ENCODE measurements around the gene HGF. TPM values are rescaled to one million over a fixed set of nuclear protein-coding genes. Genes with fewer than 3 reads are reported as not detected.

The HGF gene
- total RNA-seq, 2 donors from 2014 or later: not detected

GRCh38 chr7:81761821-81762220 lies 8.0 kb downstream of the HGF start:
- no peak for DNase-seq

DNA sequence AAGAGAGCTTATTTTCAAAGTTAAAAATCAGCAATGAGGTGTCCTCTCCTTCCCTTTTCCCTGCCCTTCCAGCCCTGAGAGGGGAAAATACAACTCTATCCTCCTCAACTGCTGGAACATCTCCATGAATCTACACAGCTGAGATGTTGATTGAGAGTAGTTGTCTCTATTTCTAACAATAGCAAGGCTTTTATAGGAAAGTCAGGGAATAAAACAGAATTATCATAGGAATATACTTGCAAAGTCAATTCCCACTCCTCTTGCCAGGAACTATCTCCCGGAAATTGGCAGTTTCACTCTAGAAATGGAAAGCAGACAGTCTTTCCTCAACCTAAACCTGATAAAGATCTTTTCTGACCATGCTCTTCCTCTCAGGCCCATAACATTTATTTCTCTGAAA lies 8.8 kb downstream of the HGF start:
- H3K4me1 Mint-ChIP-seq (ENCODE audit: low read depth): no peaks in the 10 kb centered on the region
- ATAC-seq (replicated peaks in 1 of 2) (no peak), DNase-seq (no peak)

More at GRCh38 chr7:81761821-81762220, 8.0 kb downstream of the HGF start:
- no peak for ATAC-seq (replicated peaks in 1 of 2)
- Mint-ChIP-seq H3K27me3 (ENCODE audit: low read depth) (no peaks in the 10 kb centered on the region), H3K4me1 (ENCODE audit: low read depth) (no peaks in the 10 kb centered on the region), H3K27ac (no peak overlapping the region), H3K4me3 (no peak overlapping the region), H3K36me3 (ENCODE audit: insufficient read depth in 2 of 2) (no peaks in the 10 kb centered on the region), H3K9me3 (peaks cover 1% of the 10 kb centered on the region in 2 donors)

GRCh38 chr7:81754918-81755696 lies 14.7 kb downstream of the HGF start:
- H3K9me3 Mint-ChIP-seq: no peaks in the 10 kb centered on the region
- no peak for DNase-seq
- H3K4me1 Mint-ChIP-seq (ENCODE audit: low read depth): no peaks in the 10 kb centered on the region
- no peak overlapping the region for H3K27ac Mint-ChIP-seq
- no peaks in the 10 kb centered on the region for H3K27me3 Mint-ChIP-seq (ENCODE audit: low read depth)
- no peak overlapping the region for H3K4me3 Mint-ChIP-seq
- H3K36me3 Mint-ChIP-seq (ENCODE audit: insufficient read depth in 2 of 2): no peaks in the 10 kb centered on the region
- ATAC-seq (replicated peaks in 1 of 2): no peak

More for the DNA sequence above, 8.8 kb downstream of the HGF start:
- no peaks in the 10 kb centered on the region for H3K27me3 Mint-ChIP-seq (ENCODE audit: low read depth)
- H3K27ac Mint-ChIP-seq: no peak overlapping the region
- peaks cover 0 to 1% of the 10 kb centered on the region in 2 donors for H3K9me3 Mint-ChIP-seq
- H3K36me3 Mint-ChIP-seq (ENCODE audit: insufficient read depth in 2 of 2): no peaks in the 10 kb centered on the region
- H3K4me3 Mint-ChIP-seq: no peak overlapping the region

DNA sequence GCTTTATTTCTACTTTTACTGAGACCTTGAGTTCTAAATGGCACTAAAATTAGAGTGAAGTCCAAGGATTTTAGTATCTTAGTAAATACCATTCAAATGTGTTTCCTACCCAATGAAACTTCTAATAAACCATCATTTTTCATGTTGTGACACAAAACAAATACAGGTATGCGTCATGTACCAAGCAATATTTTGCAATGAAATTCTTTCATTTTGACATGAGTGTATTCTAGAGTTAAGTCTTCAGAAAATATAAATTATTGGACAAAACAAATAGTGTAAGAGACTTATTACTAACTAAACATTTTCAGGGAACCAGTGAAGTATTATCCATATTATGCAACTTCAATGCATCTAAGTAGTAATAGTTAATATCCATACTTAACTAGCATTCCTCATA lies 16.5 kb downstream of the HGF start:
- H3K9me3 Mint-ChIP-seq: no peaks in the 10 kb centered on the region
- H3K4me3 Mint-ChIP-seq: no peak overlapping the region
- no peak for ATAC-seq (replicated peaks in 1 of 2)
- no peaks in the 10 kb centered on the region for H3K36me3 Mint-ChIP-seq (ENCODE audit: insufficient read depth in 2 of 2)
- no peaks in the 10 kb centered on the region for H3K4me1 Mint-ChIP-seq (ENCODE audit: low read depth)
- no peaks in the 10 kb centered on the region for H3K27me3 Mint-ChIP-seq (ENCODE audit: low read depth)
- no peak for DNase-seq
- H3K27ac Mint-ChIP-seq: no peak overlapping the region

GRCh38 chr7:81752318-81752714 lies 17.5 kb downstream of the HGF start:
- no peaks in the 10 kb centered on the region for H3K9me3 Mint-ChIP-seq
- no peak overlapping the region for H3K4me3 Mint-ChIP-seq
- H3K36me3 Mint-ChIP-seq (ENCODE audit: insufficient read depth in 2 of 2): no peaks in the 10 kb centered on the region
- no peaks in the 10 kb centered on the region for H3K27me3 Mint-ChIP-seq (ENCODE audit: low read depth)
- H3K27ac Mint-ChIP-seq: no peak overlapping the region
- DNase-seq (no peak), ATAC-seq (replicated peaks in 1 of 2) (no peak)
- no peaks in the 10 kb centered on the region for H3K4me1 Mint-ChIP-seq (ENCODE audit: low read depth)

DNA sequence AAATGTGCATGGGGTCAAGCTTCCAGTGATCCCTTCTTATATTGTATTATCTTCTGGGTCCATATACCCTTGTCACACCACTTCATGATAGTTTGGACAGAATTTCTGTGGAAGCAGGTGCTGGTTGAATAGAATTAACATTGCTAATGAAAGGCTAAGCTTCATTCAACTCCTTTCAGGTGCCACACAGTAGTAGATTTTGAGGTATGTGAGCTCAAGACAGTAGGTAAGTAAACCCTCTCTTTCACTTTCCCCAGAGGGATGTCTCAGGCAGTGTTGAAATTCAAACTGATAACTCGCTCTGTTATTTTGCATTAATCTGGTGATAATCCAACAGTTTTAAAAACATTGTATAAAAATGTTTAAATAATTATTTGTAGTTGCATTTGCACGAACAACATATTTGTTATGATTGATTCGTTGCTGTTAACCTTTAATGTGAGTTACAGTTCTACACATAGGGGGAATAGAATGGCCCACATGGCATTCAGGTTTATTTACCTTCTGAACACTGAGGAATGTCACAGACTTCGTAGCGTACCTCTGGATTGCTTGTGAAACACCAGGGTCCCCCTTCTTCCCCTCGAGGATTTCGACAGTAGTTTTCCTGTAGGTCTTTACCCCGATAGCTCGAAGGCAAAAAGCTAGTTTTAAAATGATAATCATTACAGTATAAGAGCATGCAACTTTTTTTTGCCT lies 18.1 kb downstream of the HGF start:
- DNase-seq (no peak), ATAC-seq (replicated peaks in 1 of 2) (no peak)
- Mint-ChIP-seq H3K36me3 (ENCODE audit: insufficient read depth in 2 of 2) (no peaks in the 10 kb centered on the region), H3K4me1 (ENCODE audit: low read depth) (no peaks in the 10 kb centered on the region), H3K4me3 (no peak overlapping the region), H3K9me3 (no peaks in the 10 kb centered on the region), H3K27me3 (ENCODE audit: low read depth) (no peaks in the 10 kb centered on the region), H3K27ac (no peak overlapping the region)

DNA sequence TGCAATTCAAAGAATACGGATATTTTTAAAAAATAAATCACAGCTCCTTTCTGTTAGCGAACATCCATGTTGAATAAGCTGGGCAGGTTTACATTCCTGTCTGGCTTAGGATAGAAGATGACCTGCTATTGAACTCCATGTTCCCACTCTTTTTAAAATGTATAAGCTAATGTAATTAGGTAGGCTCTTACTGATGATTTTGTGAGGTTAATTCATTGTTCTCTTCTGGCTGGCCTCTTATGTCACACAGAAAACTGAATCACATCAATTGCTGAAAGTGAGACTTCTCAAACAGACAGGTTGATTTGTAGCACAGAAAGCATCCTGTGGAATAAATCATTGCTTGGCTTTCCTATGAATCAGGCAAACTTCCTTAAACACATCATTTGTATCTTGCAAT lies 24.2 kb downstream of the HGF start:
- Mint-ChIP-seq H3K4me3 (no peak overlapping the region), H3K9me3 (peaks cover 0 to 6% of the 10 kb centered on the region in 2 donors), H3K27me3 (ENCODE audit: low read depth) (no peaks in the 10 kb centered on the region), H3K4me1 (ENCODE audit: low read depth) (no peaks in the 10 kb centered on the region), H3K36me3 (ENCODE audit: insufficient read depth in 2 of 2) (no peaks in the 10 kb centered on the region), H3K27ac (no peak overlapping the region)
- no peak for DNase-seq
- ATAC-seq (replicated peaks in 1 of 2): no peak

DNA sequence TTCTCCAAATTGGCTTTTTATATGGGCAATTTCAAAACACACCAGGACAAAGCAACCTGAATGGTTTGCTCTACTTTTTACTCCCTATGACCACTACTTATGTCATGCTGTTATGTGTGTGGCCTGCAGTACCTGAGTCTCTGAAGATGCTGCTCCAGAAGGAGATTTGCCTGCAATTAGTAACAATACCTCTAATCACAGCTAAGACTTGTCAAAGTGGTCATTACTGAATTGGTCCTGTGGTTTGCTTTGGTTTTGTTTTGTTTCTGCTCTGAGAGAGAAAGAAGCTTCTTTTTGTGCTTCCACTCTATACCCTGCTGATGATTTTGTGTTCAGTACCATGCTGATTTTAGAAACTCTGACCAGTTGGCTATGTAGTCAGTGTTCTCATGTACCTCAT lies 25.5 kb downstream of the HGF start:
- H3K9me3 Mint-ChIP-seq: peaks cover 0 to 8% of the 10 kb centered on the region in 2 donors

GRCh38 chr7:81743665-81744064 lies 26.2 kb downstream of the HGF start:
- no peak for DNase-seq
- Mint-ChIP-seq H3K27ac (no peak overlapping the region), H3K9me3 (peaks cover 0 to 9% of the 10 kb centered on the region in 2 donors)

More for the DNA sequence above, 25.5 kb downstream of the HGF start:
- ATAC-seq (replicated peaks in 1 of 2) (no peak), DNase-seq (no peak)
- no peaks in the 10 kb centered on the region for H3K27me3 Mint-ChIP-seq (ENCODE audit: low read depth)
- no peaks in the 10 kb centered on the region for H3K36me3 Mint-ChIP-seq (ENCODE audit: insufficient read depth in 2 of 2)
- no peaks in the 10 kb centered on the region for H3K4me1 Mint-ChIP-seq (ENCODE audit: low read depth)
- H3K4me3 Mint-ChIP-seq: no peak overlapping the region
- no peak overlapping the region for H3K27ac Mint-ChIP-seq

DNA sequence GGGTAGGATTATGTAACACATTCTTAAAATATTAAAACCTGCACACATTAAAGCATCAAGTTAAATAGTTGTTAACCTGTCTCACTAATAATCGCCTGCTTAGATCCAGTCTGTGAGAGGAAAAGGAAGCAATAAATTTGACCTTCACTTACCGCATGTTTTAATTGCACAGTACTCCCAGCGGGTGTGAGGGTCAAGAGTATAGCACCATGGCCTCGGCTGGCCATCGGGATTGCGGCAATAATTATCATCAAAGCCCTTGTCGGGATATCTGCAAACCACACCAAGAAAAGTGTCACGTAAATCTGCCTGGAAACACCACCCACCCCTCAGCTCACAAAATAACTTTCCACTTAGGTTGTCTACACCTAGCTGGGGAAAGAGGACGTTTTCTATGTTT lies 26.6 kb downstream of the HGF start:
- Mint-ChIP-seq H3K4me3 (no peak overlapping the region), H3K36me3 (ENCODE audit: insufficient read depth in 2 of 2) (no peaks in the 10 kb centered on the region), H3K27ac (no peak overlapping the region), H3K9me3 (peaks cover 0 to 9% of the 10 kb centered on the region in 2 donors), H3K27me3 (ENCODE audit: low read depth) (no peaks in the 10 kb centered on the region), H3K4me1 (ENCODE audit: low read depth) (no peaks in the 10 kb centered on the region)
- DNase-seq (no peak), ATAC-seq (replicated peaks in 1 of 2) (no peak)

More at GRCh38 chr7:81743665-81744064, 26.2 kb downstream of the HGF start:
- no peak for ATAC-seq (replicated peaks in 1 of 2)
- H3K27me3 Mint-ChIP-seq (ENCODE audit: low read depth): no peaks in the 10 kb centered on the region
- no peak overlapping the region for H3K4me3 Mint-ChIP-seq
- no peaks in the 10 kb centered on the region for H3K36me3 Mint-ChIP-seq (ENCODE audit: insufficient read depth in 2 of 2)
- no peaks in the 10 kb centered on the region for H3K4me1 Mint-ChIP-seq (ENCODE audit: low read depth)

DNA sequence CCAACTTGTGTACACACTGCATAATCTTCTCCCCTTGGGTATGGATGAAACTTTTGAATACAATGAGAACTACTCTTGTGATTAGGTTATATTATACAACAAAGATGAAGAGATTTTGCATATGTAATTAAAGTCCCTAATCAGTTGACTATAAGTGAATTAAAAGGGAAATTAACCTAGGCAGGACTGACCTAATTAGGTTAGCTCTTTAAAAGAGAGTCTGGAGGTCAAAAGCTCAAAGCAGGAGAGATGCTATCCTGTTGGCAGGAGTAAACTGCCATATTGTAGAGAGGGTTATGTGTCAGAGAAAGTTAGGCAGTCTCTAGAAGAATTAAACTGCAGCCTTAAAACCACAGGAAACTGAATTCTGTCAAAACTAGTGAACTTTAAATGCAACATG lies 29.4 kb downstream of the HGF start:
- no peaks in the 10 kb centered on the region for H3K36me3 Mint-ChIP-seq (ENCODE audit: insufficient read depth in 2 of 2)
- no peaks in the 10 kb centered on the region for H3K4me1 Mint-ChIP-seq (ENCODE audit: low read depth)

GRCh38 chr7:81736091-81736490 lies 33.8 kb downstream of the HGF start:
- peaks cover 0 to 8% of the 10 kb centered on the region in 2 donors for H3K9me3 Mint-ChIP-seq
- H3K4me1 Mint-ChIP-seq (ENCODE audit: low read depth): no peaks in the 10 kb centered on the region
- H3K27me3 Mint-ChIP-seq (ENCODE audit: low read depth): no peaks in the 10 kb centered on the region
- DNase-seq (no peak), ATAC-seq (replicated peaks in 1 of 2) (no peak)
- no peaks in the 10 kb centered on the region for H3K36me3 Mint-ChIP-seq (ENCODE audit: insufficient read depth in 2 of 2)
- H3K27ac Mint-ChIP-seq: no peak overlapping the region
- no peak overlapping the region for H3K4me3 Mint-ChIP-seq

More for the DNA sequence above, 29.4 kb downstream of the HGF start:
- H3K27me3 Mint-ChIP-seq (ENCODE audit: low read depth): no peaks in the 10 kb centered on the region
- H3K27ac Mint-ChIP-seq: no peak overlapping the region
- ATAC-seq (replicated peaks in 1 of 2): no peak
- H3K4me3 Mint-ChIP-seq: no peak overlapping the region
- H3K9me3 Mint-ChIP-seq: peaks cover 0 to 12% of the 10 kb centered on the region in 2 donors
- DNase-seq: no peak

DNA sequence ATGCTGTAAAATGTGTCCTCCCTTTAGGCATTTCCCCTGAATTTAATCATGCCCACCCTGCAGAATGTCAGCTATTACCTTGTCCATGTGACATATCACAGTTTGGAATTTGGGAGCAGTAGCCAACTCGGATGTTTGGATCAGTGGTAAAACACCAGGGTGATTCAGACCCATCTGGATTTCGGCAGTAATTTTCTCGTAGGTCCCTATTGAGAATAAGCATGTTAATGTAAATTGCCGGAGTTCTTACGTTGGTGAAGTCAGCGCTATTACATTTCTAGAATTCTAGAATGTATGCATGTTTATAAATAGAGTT lies 44.1 kb downstream of the HGF start:
- no peaks in the 10 kb centered on the region for H3K4me1 Mint-ChIP-seq (ENCODE audit: low read depth)
- peaks cover 0 to 7% of the 10 kb centered on the region in 2 donors for H3K9me3 Mint-ChIP-seq
- DNase-seq (no peak), ATAC-seq (replicated peaks in 1 of 2) (no peak)
- H3K27ac Mint-ChIP-seq: no peak overlapping the region
- H3K4me3 Mint-ChIP-seq: no peak overlapping the region
- H3K27me3 Mint-ChIP-seq (ENCODE audit: low read depth): no peaks in the 10 kb centered on the region
- H3K36me3 Mint-ChIP-seq (ENCODE audit: insufficient read depth in 2 of 2): no peaks in the 10 kb centered on the region

Data from activated T-cell treated with anti-CD3 and anti-CD28 coated beads, Interleukin-2, amount 50 U/mL, for 72 hours (primary cell).